Measurements from ENCODE around the gene ST7L.

GRCh38 chr1:112492076-112492475 lies 126.9 kb downstream of the ST7L start:
- no peak for TF ChIP-seq CTCF (IDR thresholded peaks at IDR 0.05)
- no peak for TF ChIP-seq POLR2A (IDR thresholded peaks at IDR 0.05)
